Measurements from ENCODE around the gene CCDC12.
"Not testable (repeated sequence)": the region's sequence is repeated elsewhere in the genome, so short reads cannot be mapped to it uniquely, and the experiment has no call there.

Gene CCDC12

DNA sequence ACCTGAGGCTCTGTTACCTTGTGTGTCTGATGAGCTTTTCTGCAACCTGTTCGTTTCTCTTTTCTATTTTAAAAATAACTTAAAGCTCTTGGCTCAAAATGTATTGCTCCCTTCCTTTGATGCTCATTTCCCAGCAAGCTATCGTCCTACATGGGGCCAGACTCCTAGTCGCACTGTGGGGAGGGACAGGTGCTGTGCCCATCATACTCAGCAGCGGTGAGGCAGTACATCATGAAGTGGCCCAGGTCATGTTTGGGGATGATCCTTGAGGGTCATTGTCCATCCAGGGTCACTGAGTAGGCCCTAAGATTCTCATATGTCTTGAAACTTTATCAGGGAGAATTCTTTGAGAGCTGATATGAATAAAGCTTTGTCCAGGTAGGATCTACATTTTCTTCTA, 57.9 kb downstream of the CCDC12 start:
- DNase-seq = no peak

DNA sequence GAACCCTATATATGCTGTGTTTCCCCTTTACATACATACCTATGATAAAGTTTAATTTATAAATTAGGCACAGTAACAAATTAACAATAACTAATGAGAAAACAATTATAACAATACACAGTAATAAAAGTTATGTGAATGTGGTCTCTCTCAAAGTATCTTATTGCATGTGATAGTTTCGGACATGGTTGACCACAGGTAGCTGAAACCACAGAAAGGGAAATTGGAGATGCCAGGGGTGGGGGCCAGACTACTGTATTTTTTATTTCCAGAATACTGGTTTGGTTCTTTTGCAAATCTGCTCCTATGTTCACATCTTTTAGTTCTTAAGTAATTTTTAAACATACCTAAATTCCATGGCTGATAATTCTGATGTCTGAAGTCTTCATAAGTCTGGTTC, 58.3 kb downstream of the CCDC12 start:
- no peak for DNase-seq

DNA sequence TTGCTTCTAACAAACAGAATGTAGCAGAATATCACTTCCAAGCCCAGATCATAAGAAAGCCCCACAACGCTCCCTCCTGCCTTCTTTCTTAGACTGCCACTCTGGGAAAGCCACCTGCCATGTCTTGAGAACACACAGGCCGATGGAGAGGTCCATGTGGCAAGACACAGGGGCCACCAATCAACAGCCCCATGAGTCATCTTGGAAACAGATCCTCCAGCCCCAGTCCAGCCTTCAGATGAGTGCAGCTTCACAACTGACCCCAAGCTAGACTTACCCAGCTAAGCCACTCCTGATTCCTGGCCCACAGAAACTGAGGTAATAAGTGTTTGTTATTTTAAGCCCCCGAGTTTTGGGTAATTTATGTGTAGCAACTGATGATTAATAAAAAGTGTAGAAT, 59.3 kb downstream of the CCDC12 start:
- DNase-seq = no peak

DNA sequence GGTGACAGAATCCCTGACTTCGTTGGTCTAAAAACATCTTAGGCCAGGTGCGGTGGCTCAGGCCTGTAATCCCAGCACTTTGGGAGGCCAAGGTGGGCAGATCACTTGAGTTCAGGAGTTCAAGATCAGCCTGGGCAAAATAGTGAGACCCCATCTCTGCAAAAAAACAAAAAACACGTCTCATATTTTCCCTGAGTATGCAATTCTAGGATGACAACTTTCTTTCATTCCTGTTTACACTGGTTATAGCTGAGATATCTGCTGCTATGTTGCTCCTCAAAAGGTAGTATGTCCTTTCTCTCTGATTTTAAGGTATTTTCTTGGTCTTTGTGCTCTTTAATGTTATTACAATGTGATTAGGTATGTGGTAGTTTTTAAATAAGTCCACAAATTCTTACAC, 59.7 kb downstream of the CCDC12 start:
- no peak for DNase-seq

- DNase-seq = no peak
Measured at GRCh38 chr3:46916278-46916677, 60.3 kb downstream of the CCDC12 start.

DNA sequence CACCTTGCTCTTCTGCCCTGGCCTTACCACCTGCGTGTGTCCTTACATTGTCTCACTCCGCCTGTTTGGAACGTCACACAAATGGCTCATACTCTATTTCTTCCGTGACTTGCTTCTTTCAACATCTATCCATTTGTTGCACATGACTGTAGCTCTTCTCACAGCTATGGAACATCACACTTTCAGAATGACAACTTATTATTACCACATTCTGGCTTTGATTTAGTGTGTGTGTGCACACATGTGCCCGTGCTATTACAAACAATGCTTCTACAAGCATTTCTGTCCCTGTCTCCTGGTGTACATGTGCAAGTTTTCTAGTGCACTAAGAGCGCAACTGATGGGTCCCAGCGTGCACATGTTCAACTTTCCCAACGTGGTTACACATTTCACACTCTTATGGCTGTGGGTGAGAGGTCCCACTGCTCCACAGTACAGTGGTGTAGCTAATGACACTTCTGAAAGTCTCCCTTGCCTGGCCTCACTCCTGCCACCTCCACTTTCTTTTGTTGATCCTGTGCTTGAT, 61.2 kb downstream of the CCDC12 start:
- DNase-seq = peak; percentile 54

GRCh38 chr3:46914849-46915248, 61.7 kb downstream of the CCDC12 start:
- DNase-seq = no peak

GRCh38 chr3:46913644-46914043, 62.9 kb downstream of the CCDC12 start:
- no peak for DNase-seq

DNA sequence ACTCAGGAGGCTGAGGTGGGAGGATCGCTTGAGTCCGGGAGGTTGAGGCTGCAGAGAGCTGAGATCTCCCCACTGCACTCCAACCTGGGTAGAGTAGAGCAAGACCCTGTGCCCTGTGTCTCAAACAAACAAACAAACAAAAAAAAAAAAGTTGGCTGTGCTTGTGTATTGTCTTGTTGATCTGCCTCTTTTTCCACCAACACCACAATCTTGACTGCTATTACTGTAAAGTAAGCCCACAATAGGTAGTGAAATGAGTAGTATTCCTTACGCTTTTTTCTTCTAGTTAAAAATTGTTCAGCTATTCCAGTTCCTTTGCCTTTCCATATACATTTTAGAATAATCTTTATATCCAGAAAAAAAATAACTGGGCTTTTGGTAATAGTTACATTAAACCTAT, 63.6 kb downstream of the CCDC12 start:
- DNase-seq = peak; percentile 51

DNA sequence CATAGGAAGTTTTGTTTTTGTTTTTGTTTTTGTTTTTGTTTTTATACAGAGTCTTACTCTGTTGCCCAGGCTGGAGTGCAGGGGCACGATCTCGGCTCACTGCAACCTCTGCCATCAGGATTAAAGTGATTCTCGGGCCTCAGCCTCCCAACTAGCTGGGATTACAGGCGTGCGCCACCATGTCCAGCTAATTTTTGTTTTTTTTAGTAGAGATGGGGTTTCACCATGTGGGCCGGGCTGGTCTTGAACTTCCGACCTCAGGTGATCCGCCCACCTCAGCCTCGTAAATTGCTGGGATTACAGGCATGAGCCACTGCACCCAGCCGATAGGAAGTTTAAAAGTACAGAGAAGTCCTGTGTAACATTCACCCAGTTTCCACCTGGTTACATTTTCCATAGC, 65.6 kb downstream of the CCDC12 start:
- DNase-seq = not testable (repeated sequence)

DNA sequence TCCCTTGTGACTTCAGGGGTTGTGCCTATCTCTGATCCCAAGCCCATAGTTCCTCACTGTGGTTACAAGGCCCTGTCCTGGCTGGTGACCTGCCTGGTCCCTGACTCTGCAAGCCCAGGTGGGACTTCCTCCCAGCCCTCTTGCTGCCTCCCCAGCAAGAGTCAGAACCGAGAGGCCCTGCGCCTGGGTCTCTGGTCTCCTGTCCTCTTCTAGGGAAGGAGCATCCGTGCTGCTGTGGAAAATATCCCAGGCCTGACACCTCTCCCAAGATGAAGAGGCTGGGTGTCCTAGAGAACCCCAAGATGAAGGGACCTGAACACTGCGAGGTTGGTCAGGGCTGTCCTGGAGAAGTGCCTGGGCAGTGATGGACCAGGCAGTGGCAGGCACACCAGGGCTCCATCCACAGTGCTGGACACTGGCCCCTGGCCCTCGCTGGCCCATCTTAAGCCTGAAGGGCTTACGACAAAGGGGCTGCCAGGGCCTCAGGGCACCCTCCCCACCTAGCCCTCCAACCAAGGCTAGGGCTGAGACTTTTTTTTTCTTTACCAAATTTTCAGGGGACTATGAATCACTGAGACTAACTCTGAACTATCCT, 66.3 kb downstream of the CCDC12 start:
- DNase-seq = no peak

- peak; percentile 81 for DNase-seq
Measured at GRCh38 chr3:46909535-46910161, 66.9 kb downstream of the CCDC12 start.

DNA sequence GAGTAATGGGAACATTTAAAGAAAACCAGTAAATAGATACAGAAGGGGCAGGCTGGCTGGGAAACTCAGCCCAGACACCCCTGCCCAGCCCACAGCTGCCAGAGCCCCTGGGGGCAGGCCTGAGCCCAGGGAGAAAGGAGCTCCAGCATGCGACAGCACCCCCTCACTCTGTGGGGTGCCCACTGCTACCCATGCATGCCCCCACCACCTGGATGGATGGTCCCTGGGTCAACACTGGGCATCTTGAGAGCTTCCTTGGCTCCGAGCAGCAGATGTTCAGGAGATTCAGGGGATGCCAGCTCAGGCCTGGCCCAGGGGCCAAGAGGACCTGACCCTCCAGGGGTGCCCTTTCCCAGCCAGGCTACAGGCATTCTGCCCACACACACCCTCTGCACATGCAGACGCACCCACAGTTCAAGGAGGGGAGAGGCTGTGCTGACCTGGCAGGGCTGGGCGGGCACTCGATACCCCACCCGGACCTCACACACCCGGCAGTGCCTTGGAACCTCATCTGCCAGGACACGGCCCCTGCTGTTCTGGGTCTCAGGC, 67.5 kb downstream of the CCDC12 start:
- no peak for DNase-seq

DNA sequence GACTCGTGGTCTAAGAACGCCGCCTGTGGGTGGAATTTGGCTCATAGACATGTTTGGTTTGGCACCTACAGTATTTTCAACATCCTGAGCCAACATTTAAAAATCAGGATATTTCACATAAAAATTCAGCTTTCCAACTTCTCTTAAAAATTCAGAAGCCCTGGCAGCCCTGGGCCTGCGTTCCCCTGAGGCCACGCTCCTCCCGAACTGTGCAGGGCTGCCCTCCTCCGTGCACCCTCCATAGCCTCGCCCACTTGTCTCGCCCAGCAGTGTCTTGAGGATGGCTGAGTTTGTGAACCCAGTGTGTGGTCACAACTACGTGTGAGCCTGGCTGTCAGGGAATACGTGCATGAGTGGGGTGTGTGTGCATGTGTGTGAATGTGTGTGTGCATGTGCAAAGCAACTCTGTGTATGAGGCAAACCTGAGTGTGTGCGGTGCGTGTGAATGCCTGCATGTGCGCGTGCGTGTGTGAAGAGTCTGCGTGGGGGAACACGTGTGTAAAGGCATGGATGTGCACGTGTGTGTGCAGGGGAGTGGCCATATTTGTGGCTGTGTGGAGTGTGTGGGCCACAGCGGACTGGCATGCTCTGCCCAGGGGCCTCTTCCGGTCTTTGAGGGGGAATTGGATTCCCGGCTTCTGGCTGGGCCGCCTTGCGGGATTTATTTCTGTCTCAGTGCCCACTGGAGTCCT, 68.1 kb downstream of the CCDC12 start:
- no peak for DNase-seq

GRCh38 chr3:46907960-46908293, 68.6 kb downstream of the CCDC12 start:
- no peak for DNase-seq

GRCh38 chr3:46907271-46907670, 69.3 kb downstream of the CCDC12 start:
- DNase-seq = no peak

DNA sequence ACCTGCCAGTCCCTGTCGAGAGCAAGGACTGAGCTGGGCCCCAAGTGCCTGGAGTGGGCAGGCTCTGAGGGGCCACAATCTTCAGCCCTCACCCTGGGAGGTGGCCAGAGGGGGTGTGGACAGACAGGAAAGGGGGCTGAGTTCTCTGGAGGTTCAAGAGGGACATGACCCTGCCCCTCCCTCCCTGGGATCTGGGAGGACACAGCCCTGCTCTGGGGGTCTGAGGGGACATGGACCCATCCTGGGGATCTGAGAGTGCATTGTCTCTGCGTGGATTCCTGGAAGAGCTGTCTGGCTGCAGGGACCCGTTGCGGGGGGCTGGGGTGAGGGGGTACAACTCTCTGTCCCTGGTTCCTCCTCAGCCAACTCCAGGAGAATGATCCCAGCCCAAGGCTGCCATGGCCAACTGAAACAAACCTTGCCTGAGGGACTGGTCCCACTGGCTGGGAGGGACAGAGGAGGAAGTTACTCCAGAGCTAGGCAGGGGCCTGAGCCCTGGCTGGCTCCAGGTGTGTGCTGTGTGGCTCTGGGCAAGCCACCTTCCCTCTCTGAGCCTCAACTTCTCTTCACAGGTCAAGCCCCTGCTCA, 70.0 kb downstream of the CCDC12 start:
- DNase-seq = no peak

- DNase-seq = no peak
Measured at GRCh38 chr3:46905661-46906451, 70.7 kb downstream of the CCDC12 start.

DNA sequence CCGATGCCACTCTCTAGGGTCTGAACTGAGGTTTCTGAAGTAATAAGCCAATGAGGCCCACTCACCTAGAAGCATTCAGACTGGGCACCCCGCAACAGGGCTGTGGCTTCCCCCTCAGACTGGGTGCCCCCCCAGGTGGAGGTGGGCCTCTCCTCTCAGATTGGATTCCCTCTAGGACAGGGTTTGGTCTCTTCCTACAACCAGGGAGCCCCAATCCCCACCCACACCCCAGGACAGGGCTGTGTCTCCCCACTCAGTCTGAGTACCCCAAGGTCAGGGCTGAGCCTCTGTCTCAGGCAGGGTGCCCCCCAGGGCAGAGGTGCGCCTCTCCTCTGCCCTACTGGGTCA, 71.4 kb downstream of the CCDC12 start:
- no peak for DNase-seq

DNA sequence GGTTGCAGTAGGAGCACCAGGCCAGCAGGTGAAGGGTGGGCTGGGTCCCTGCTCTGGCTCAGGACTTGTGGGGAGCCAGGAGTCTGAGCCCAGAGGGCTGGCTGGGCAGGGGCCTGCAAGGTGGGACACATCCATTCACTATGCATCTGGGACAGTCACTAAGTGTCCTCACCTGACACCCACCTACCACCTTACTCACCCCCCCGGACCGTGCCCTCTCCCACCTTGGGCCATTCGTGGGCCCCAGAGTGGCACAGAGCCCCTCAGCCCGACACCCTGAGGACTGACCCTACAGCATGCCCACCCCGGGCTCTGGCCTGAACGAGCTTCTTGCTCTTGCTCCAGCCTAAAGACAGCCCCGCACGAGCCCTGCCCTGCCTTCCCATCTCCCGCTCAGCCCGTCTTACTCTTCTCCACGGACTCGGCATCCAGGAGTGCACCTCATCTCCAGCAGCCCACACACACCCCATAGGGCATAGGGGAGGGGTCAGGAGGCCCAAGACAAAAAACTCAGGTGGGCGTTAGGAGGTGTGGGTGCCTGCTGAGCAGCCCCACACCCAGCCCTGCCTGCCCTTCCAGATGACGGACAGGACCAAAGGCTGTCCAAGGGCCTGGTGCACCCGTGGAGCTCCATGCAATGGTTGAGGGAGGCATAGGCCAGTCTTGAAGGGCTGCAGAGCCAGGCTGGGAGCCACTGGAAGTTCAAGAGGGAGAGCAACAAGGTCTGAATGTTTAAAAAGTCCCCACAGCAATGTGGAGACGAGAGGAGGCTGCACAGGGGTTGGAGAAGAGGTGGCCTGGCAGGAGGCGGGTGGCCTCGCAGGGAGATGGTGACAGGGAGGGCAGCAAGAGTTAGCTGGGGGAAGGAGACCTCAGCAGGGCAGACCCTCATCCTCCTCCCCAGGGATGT, 72.0 kb downstream of the CCDC12 start:
- no peak for DNase-seq

DNA sequence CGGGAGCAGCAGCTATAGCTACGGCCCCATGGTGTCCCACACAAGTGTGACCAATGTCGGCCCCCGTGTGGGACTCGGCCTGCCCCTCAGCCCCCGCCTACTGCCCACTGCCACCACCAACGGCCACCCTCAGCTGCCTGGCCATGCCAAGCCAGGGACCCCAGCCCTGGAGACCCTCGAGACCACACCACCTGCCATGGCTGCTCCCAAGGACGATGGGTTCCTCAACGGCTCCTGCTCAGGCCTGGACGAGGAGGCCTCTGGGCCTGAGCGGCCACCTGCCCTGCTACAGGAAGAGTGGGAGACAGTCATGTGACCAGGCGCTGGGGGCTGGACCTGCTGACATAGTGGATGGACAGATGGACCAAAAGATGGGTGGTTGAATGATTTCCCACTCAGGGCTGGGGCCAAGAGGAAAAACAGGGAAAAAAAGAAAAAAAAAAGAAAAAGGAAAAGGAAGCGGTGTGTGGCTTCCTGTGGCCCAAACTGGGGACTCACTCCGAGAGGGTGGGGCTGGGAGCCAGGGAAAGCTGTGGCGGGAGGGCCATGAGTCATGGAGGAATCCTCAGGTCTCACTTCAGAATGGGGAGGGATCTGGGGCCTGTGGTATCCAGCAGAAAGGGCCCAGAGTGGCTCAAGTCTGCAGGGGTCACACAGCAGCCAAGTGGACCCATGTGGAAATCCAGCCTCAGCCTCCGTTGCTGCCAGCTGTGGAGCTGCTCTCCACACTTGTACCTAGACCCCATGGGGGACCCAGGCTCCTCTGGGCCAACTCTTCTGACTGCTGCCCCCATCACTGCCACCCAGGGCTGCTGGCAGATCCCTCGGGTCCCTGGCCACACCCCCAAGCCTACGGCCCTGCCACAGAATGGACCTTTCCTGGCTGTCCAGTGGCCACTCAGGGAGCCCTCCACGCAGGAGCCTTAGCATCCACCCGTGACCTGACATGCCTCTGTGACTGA, 72.9 kb downstream of the CCDC12 start:
- no peak for DNase-seq

All from activated CD4-positive, alpha-beta T cell treated with anti-CD3 and anti-CD28 coated beads, Interleukin-2, amount 50 U/mL, for 16 hours (primary cell).